Smooth muscle cell (in vitro differentiated cells): Measurements from ENCODE around the gene PHF21B. TPM values are rescaled to one million over a fixed set of nuclear protein-coding genes. Genes with fewer than 3 reads are reported as not detected.

ENCODE experiments used
- DNase-seq: peaks from one replicate; lab custom pipeline; 2025; ENCODE audit not compliant: unreplicated experiment; lab: John Stamatoyannopoulos, UW
- H2AFZ ChIP-seq: fragments of 200-600 bp; sonication (generic); 2 replicates; pipeline ENCODE4 v1.6.0; 2016; ENCODE audit warnings: antibody characterized with exemption, low read depth, mild to moderate bottlenecking
- H3F3A ChIP-seq: fragments of 200-600 bp; sonication (generic); 2 replicates; pipeline ENCODE4 v1.6.0; 2017; ENCODE audit warnings: antibody characterized with exemption, low read depth
- H3K27ac ChIP-seq: fragments of 200-600 bp; sonication (generic); 2 replicates; pipeline ENCODE4 v1.5.1; 2016; ENCODE audit warnings: low read depth, mild to moderate bottlenecking
- H3K27me3 ChIP-seq: fragments of 200-600 bp; sonication (generic); 2 replicates; pipeline ENCODE4 v1.6.1; 2016; ENCODE audit warnings: low read depth, mild to moderate bottlenecking
- H3K36me3 ChIP-seq: fragments of 200-600 bp; sonication (generic); 2 replicates; pipeline ENCODE4 v1.5.1; 2016; ENCODE audit warnings: low read depth
- H3K4me1 ChIP-seq: fragments of 200-600 bp; sonication (generic); 2 replicates; pipeline ENCODE4 v1.5.1; 2016; ENCODE audit warnings: low read depth
- H3K4me2 ChIP-seq: fragments of 200-600 bp; sonication (generic); 2 replicates; pipeline ENCODE4 v1.6.0; 2016; ENCODE audit warnings: mild to moderate bottlenecking
- H3K4me3 ChIP-seq: fragments of 200-600 bp; sonication (generic); 2 replicates; pipeline ENCODE4 v1.5.1; 2016; ENCODE audit warnings: mild to moderate bottlenecking
- H3K79me2 ChIP-seq: fragments of 200-600 bp; sonication (generic); 2 replicates; pipeline ENCODE4 v1.6.0; 2016; ENCODE audit warnings: low read depth, mild to moderate bottlenecking
- H3K9ac ChIP-seq: fragments of 200-600 bp; sonication (generic); 2 replicates; pipeline ENCODE4 v1.6.0; 2016; ENCODE audit warnings: low read depth
- H3K9me3 ChIP-seq: fragments of 200-600 bp; sonication (generic); replicated peaks from 2 replicates; pipeline ENCODE4 v1.5.1; 2016; ENCODE audit warnings: low read depth
- H4K20me1 ChIP-seq: fragments of 200-600 bp; sonication (generic); 2 replicates; pipeline ENCODE4 v1.6.0; 2016; ENCODE audit warnings: low read depth
- CTCF ChIP-seq: fragments of 200-600 bp; sonication (generic); IDR thresholded peaks from 2 replicates; pipeline ENCODE4 v1.5.1; 2017; ENCODE audit warnings: borderline replicate concordance, mild to moderate bottlenecking, antibody characterized with exemption; ENCODE audit not compliant: insufficient read depth, poor library complexity, severe bottlenecking
- WGBS: methylation state at CpG from one replicate; pipeline ENCODE4 v1.1.7; 2016; ENCODE audit warnings: low lambda C conversion rate; 5-methylcytosine and 5-hydroxymethylcytosine counted together
- polyA plus RNA-seq: library from polyadenylated mRNA; unstranded; fragments of >200 nt; fragmentation: Nextera tagmentation; extraction: Ambion mirVana; gene quantifications from 2 replicates; pipeline ENCODE4 v1.2.1, GENCODE V29; 2016
- total RNA-seq: library from RNA; depleted of rRNA; stranded (reverse); fragments of >200 nt; gene quantifications from 2 replicates; pipeline ENCODE4 v1.2.3, GENCODE V29; 2014

PHF21B gene
- total and polyA plus RNA-seq, 2 experiments from 2014 or later: 0.13 TPM

- no peak overlapping the region for H3K9ac ChIP-seq
- 89% methylated on average over 2 of the region's 2 CpGs for WGBS
- DNase-seq: no peak
- no peaks in the 10 kb centered on the region for H3F3A ChIP-seq
- H3K27ac ChIP-seq: no peak overlapping the region
- H4K20me1 ChIP-seq: no peaks in the 10 kb centered on the region
- no peaks in the 10 kb centered on the region for H3K36me3 ChIP-seq
- H3K9me3 ChIP-seq: peaks cover 17% of the 10 kb centered on the region
- no peak for TF ChIP-seq CTCF
- no peaks in the 10 kb centered on the region for H3K27me3 ChIP-seq
- no peak overlapping the region for H3K4me3 ChIP-seq
- no peak overlapping the region for H2AFZ ChIP-seq
- no peak overlapping the region for H3K4me2 ChIP-seq
- no peaks in the 10 kb centered on the region for H3K4me1 ChIP-seq
- no peaks in the 10 kb centered on the region for H3K79me2 ChIP-seq
Observed at GRCh38 chr22:44901301-44901700, 108.5 kb downstream of the PHF21B start.

- Histone ChIP-seq H3F3A (no peaks in the 10 kb centered on the region), H3K4me2 (no peak overlapping the region), H4K20me1 (no peaks in the 10 kb centered on the region), H3K4me3 (no peak overlapping the region), H3K27ac (no peak overlapping the region), H3K4me1 (no peaks in the 10 kb centered on the region), H3K36me3 (no peaks in the 10 kb centered on the region), H3K27me3 (no peaks in the 10 kb centered on the region), H3K9ac (no peak overlapping the region), H2AFZ (no peak overlapping the region), H3K9me3 (peaks cover 17% of the 10 kb centered on the region), H3K79me2 (no peaks in the 10 kb centered on the region)
- 95% methylated on average over 6 of the region's 6 CpGs for WGBS
- no peak for TF ChIP-seq CTCF
- no peak for DNase-seq
Observed at GRCh38 chr22:44898236-44898635, 111.6 kb downstream of the PHF21B start.

- TF ChIP-seq CTCF: no peak
- no peak overlapping the region for H2AFZ ChIP-seq
- H3K27ac ChIP-seq: no peak overlapping the region
- H3K36me3 ChIP-seq: no peaks in the 10 kb centered on the region
- H3K4me3 ChIP-seq: no peak overlapping the region
- H3K4me1 ChIP-seq: no peaks in the 10 kb centered on the region
- WGBS: 94% methylated on average over 23 of the region's 23 CpGs
- no peak overlapping the region for H3K9ac ChIP-seq
- no peaks in the 10 kb centered on the region for H3F3A ChIP-seq
- H3K4me2 ChIP-seq: no peak overlapping the region
- H4K20me1 ChIP-seq: no peaks in the 10 kb centered on the region
- H3K79me2 ChIP-seq: no peaks in the 10 kb centered on the region
- peaks cover under 1% of the 10 kb centered on the region for H3K9me3 ChIP-seq
- H3K27me3 ChIP-seq: no peaks in the 10 kb centered on the region
- DNase-seq: no peak
Observed at GRCh38 chr22:44895296-44896055, 114.3 kb downstream of the PHF21B start.

GRCh38 chr22:44894782-44895181 lies 115.0 kb downstream of the PHF21B start:
- Histone ChIP-seq H4K20me1 (no peaks in the 10 kb centered on the region), H3K4me1 (no peaks in the 10 kb centered on the region), H3K9me3 (no peaks in the 10 kb centered on the region), H3K27ac (no peak overlapping the region), H3K36me3 (no peaks in the 10 kb centered on the region), H3K27me3 (no peaks in the 10 kb centered on the region), H3K9ac (no peak overlapping the region), H3K79me2 (no peaks in the 10 kb centered on the region), H3F3A (no peaks in the 10 kb centered on the region), H3K4me2 (no peak overlapping the region), H2AFZ (no peak overlapping the region), H3K4me3 (no peak overlapping the region)
- TF ChIP-seq CTCF: no peak
- WGBS: 96% methylated on average over 14 of the region's 14 CpGs
- DNase-seq: no peak
